K562 (cell line): Measurements from ENCODE around the gene IGF2R. TPM values are rescaled to one million over a fixed set of nuclear protein-coding genes. Genes with fewer than 3 reads are reported as not detected.

Experiments
- ATAC-seq: fragments of 200-7000 bp; cut with Tn5 transposase; 3 replicates; pipeline ENCODE4 v1.9.1; 2020; ENCODE audit warnings: moderate library complexity
- BruUV-seq: library from RNA; stranded (reverse); fragments of 400-500 nt; replicated peaks from 2 replicates; lab custom pipeline; 2021; lab: Mats Ljungman, UMichigan
- CTCF ChIA-PET: fragments of 300-600 bp; formaldehyde crosslinking; extraction: SDS; loops from one replicate; lab custom pipeline; 2021; ENCODE audit warnings: low intra/inter-chr PET ratio; lab: Yijun Ruan, JAX
- POLR2A ChIA-PET: fragments of 300-600, 350-650 bp; sonication (Branson Sonifier 250); formaldehyde crosslinking; extraction: SDS; loops from one replicate; lab custom pipeline; 2021; ENCODE audit warnings: antibody characterized with exemption, inconsistent platforms; lab: Yijun Ruan, JAX
- DNase-seq, 4 experiments: peaks; one replicate each; pipeline versions ENCODE4 v3.0.0 to v3.0.0-alpha.2; 2011 to 2018; ENCODE audit warnings: low spot score in 3 of 4, mixed read lengths in 3 of 4; ENCODE audit errors: extremely low read depth in 1 of 4
- FAIRE-seq: peaks from 2 replicates; lab custom pipeline; 2011; peaks lifted over from hg19 to GRCh38; lab: Jason Lieb, UNC
- H2AFZ ChIP-seq: 2 replicates; pipeline ENCODE4 v1.6.0; 2011; ENCODE audit warnings: low read depth, low read length, control low read depth, inconsistent platforms
- H3K27ac ChIP-seq: fragments of 200-600 bp; 3 replicates; pipeline ENCODE4 v1.8.0; 2011; ENCODE audit warnings: low read depth, mild to moderate bottlenecking, control low read depth, inconsistent platforms, low read length, moderate library complexity, mixed read lengths; ENCODE audit errors: extremely low read depth
- H3K27me3 ChIP-seq, 2 experiments: fragments of 300-600 bp in 1 of 2; 2 replicates in 1 of 2; 3 replicates in 1 of 2; pipeline versions ENCODE4 v1.6.0 to v1.8.0; 2011; ENCODE audit warnings: inconsistent platforms in 2 of 2, low read length in 2 of 2, mild to moderate bottlenecking in 1 of 2, mixed read lengths in 1 of 2, moderate library complexity in 1 of 2; ENCODE audit not compliant: control insufficient read depth in 2 of 2, insufficient read depth in 2 of 2
- H3K36me3 ChIP-seq: fragments of 300-600 bp; 3 replicates; pipeline ENCODE4 v1.8.0; 2011; ENCODE audit warnings: mild to moderate bottlenecking, low read length, inconsistent platforms; ENCODE audit not compliant: control insufficient read depth, insufficient read depth
- H3K4me1 ChIP-seq, 2 experiments: fragments of 200-600 bp in 1 of 2; replicated peaks in 1 of 2; 2 replicates in 1 of 2; 3 replicates in 1 of 2; pipeline versions ENCODE4 v1.5.1 to v1.8.0; 2011; ENCODE audit warnings: inconsistent platforms in 2 of 2, low read length in 2 of 2, mild to moderate bottlenecking in 1 of 2, mixed read lengths in 1 of 2, moderate library complexity in 1 of 2; ENCODE audit not compliant: control insufficient read depth in 2 of 2, insufficient read depth in 2 of 2
- H3K4me2 ChIP-seq: 2 replicates; pipeline ENCODE4 v1.6.1; 2011; ENCODE audit warnings: low read length, control low read depth, inconsistent platforms, mixed read lengths; ENCODE audit not compliant: insufficient read depth
- H3K4me3 ChIP-seq: fragments of 200-600 bp; sonication (generic), shearing (Covaris generic); 2 replicates; pipeline ENCODE4 v1.5.1; 2016; ENCODE audit warnings: control low read depth, inconsistent platforms
- H3K79me2 ChIP-seq: fragments of 200-600 bp; 3 replicates; pipeline ENCODE4 v1.8.0; 2011; ENCODE audit warnings: low read length, inconsistent platforms; ENCODE audit not compliant: control insufficient read depth, insufficient read depth
- H3K9ac ChIP-seq, 2 experiments: 2 replicates each; pipeline versions ENCODE4 v1.6.0 to v1.6.1; 2011; ENCODE audit warnings: low read depth in 2 of 2, low read length in 2 of 2, control low read depth in 1 of 2, inconsistent platforms in 1 of 2, mild to moderate bottlenecking in 1 of 2, mixed read lengths in 1 of 2; ENCODE audit not compliant: insufficient read depth in 1 of 2
- H3K9me1 ChIP-seq: one replicate; pipeline ENCODE4 v1.6.0; 2011; ENCODE audit warnings: inconsistent platforms, mild to moderate bottlenecking, low read length, moderate library complexity; ENCODE audit not compliant: control insufficient read depth, insufficient read depth
- H3K9me3 ChIP-seq: replicated peaks from 2 replicates; pipeline ENCODE4 v1.5.1; 2011; ENCODE audit warnings: low read depth, low read length, inconsistent platforms; ENCODE audit not compliant: control insufficient read depth, insufficient read depth
- H4K20me1 ChIP-seq: replicated peaks from 2 replicates; pipeline ENCODE4 v1.6.1; 2011; ENCODE audit warnings: low read length, inconsistent platforms, mixed read lengths; ENCODE audit not compliant: control insufficient read depth, insufficient read depth
- COPS2 ChIP-seq: fragments of 450-650 bp; conservative IDR thresholded peaks from 2 replicates; pipeline ENCODE4 v1.6.1; 2016; ENCODE audit warnings: mild to moderate bottlenecking, moderate library complexity
- HNRNPLL ChIP-seq: fragments of 200-400 bp; formaldehyde crosslinking; IDR thresholded peaks from 2 replicates; pipeline ENCODE4 v1.6.1; 2017; ENCODE audit warnings: low read length, low read depth, mild to moderate bottlenecking; ENCODE audit not compliant: poor library complexity, severe bottlenecking
- KAT2B ChIP-seq: IDR thresholded peaks from one replicate; pipeline ENCODE4 v1.6.1; 2012; ENCODE audit warnings: low read depth, mild to moderate bottlenecking, control low read depth, inconsistent platforms, low read length, moderate library complexity
- LARP7 ChIP-seq: fragments of 450-650 bp; IDR thresholded peaks from 2 replicates; pipeline ENCODE4 v1.6.1; 2016
- NBN ChIP-seq: fragments of 450-650 bp; IDR thresholded peaks from 2 replicates; pipeline ENCODE4 v1.6.1; 2016; ENCODE audit warnings: low read depth, mild to moderate bottlenecking
- NFE2 ChIP-seq: IDR thresholded peaks from 2 replicates; pipeline ENCODE4 v1.6.1; 2014; ENCODE audit warnings: antibody characterized with exemption, low read depth
- PCBP2 ChIP-seq: fragments of 200-400 bp; formaldehyde crosslinking; IDR thresholded peaks from 2 replicates; pipeline ENCODE4 v1.6.1; 2018; ENCODE audit warnings: low read length, low read depth, mild to moderate bottlenecking, moderate library complexity; ENCODE audit not compliant: poor library complexity, severe bottlenecking
- RNF2 ChIP-seq: sonication (generic); IDR thresholded peaks from 2 replicates; pipeline ENCODE4 v1.6.1; 2016
- SLC30A9 ChIP-seq: fragments of 250-450 bp; sonication (Bioruptor Pico); IDR thresholded peaks from 2 replicates; pipeline ENCODE4 v1.8.0; 2022; ENCODE audit warnings: mild to moderate bottlenecking, moderate library complexity
- SMC3 ChIP-seq: conservative IDR thresholded peaks from 2 replicates; pipeline ENCODE4 v1.6.1; 2011; ENCODE audit warnings: low read depth, low read length, improper control_type of control experiment; ENCODE audit not compliant: insufficient read depth
- ZC3H8 ChIP-seq: fragments of 450-650 bp; IDR thresholded peaks from 2 replicates; pipeline ENCODE4 v1.6.1; 2017
- ZNF165 ChIP-seq: fragments of 250-450 bp; sonication (Bioruptor Pico); IDR thresholded peaks from 2 replicates; pipeline ENCODE4 v1.4.0; 2020; ENCODE audit warnings: borderline replicate concordance
- ZNF280B ChIP-seq: fragments of 250-450 bp; sonication (Bioruptor Pico); IDR thresholded peaks from 2 replicates; pipeline ENCODE4 v1.5.1; 2021; ENCODE audit warnings: mild to moderate bottlenecking
- ZNF407 ChIP-seq: fragments of 450-650 bp; IDR thresholded peaks from 2 replicates; pipeline ENCODE4 v1.6.1; 2016; ENCODE audit warnings: low read depth
- ZNF764 ChIP-seq: fragments of 250-450 bp; sonication (Bioruptor Pico); IDR thresholded peaks from 2 replicates; pipeline ENCODE4 v1.4.0; 2020; ENCODE audit warnings: low read depth, mild to moderate bottlenecking, moderate library complexity
- WGBS: fragments of 100-300 bp; shearing (Covaris generic); methylation state at CpG from one replicate; pipeline ENCODE4 v1.1.6; 2016; ENCODE audit warnings: low coverage, mixed read lengths; ENCODE audit not compliant: insufficient coverage; ENCODE audit errors: missing lambda C conversion rate; 5-methylcytosine and 5-hydroxymethylcytosine counted together
- in situ Hi-C: fragments of 300-500 bp; cut with MboI; formaldehyde crosslinking; loops from 4 replicates; pipeline ENCODE4 v1.15.0; 2018; ENCODE audit warnings: inconsistent platforms, mixed read lengths
- intact Hi-C: fragments of 100-400 bp; cut with micrococcal nuclease; formaldehyde crosslinking; loops from 2 replicates; pipeline ENCODE4 v1.14.2; 2022
- polyA plus RNA-seq, 8 experiments: library from polyadenylated mRNA; depleted of rRNA in 4 of 8; stranded (reverse) in 5 of 8; unstranded in 3 of 8; fragments of >200 nt; fragmentation: Nextera tagmentation in 2 of 8; fragmentation: Illumina TruSeq in 1 of 8; extraction: Ambion mirVana in 2 of 8; extraction: Trizol in 1 of 8; gene quantifications; 2 replicates each; pipeline versions ENCODE4 v1.2.1 to v1.2.3, GENCODE V29; 2011 to 2014; ENCODE audit warnings: inconsistent platforms in 1 of 8, missing spikeins in 1 of 8
- total RNA-seq, 7 experiments: library from RNA; depleted of rRNA in 6 of 7; stranded (reverse); fragments of >200 nt in 6 of 7; fragmentation: Illumina TruSeq in 2 of 7; extraction: Trizol in 2 of 7; gene quantifications; 2 replicates each; pipeline versions ENCODE4 v1.2.1 to v1.2.3, GENCODE V29; 2011 to 2021; ENCODE audit warnings: low replicate concordance in 1 of 7

Gene IGF2R
- total and polyA plus RNA-seq, 9 of the 15 experiments (the other 6 are each of a cell fraction or from before 2014, with no cell fraction given), result 3.5 to 92.3 (median 34.5) TPM

GRCh38 chr6:159992366-159992765 is 23.5 kb downstream of the IGF2R start:
- peaks cover 43% of the 10 kb centered on the region for H3K36me3 ChIP-seq
- H4K20me1 ChIP-seq, result peaks cover 3% of the 10 kb centered on the region; the same call in 1 of the 2 replicates
- in situ Hi-C loops (no loop called here), intact Hi-C loops (no loop called here)
- peaks cover 100% of the 10 kb centered on the region for H3K79me2 ChIP-seq
- no peaks in the 10 kb centered on the region for H3K9me1 ChIP-seq
- POLR2A ChIA-PET, result interaction anchor here (6.5 kb wide), 1 partner anchor 14 kb away, joined by 72 read pairs; no protein-coding TSS in a partner anchor
- DNase-seq (no peak), FAIRE-seq (no peak), ATAC-seq (no peak)
- WGBS, result 100% methylated on average over 1 of the region's 1 CpG
- H3K27me3 ChIP-seq, result no peaks in the 10 kb centered on the region
- CTCF ChIA-PET, result no interaction called here
- no peak overlapping the region for H2AFZ ChIP-seq
- no peak overlapping the region for H3K27ac ChIP-seq
- BruUV-seq, result no TSS peak
- no peak overlapping the region for H3K4me3 ChIP-seq
- no peak overlapping the region for H3K4me2 ChIP-seq
- peaks cover 35 to 37% of the 10 kb centered on the region in 2 experiments for H3K4me1 ChIP-seq
- H3K9me3 ChIP-seq, result 0 out of 2 replicates have a peak, but pooled peaks cover 3% of the 10 kb centered on the region
- no peak overlapping the region for H3K9ac ChIP-seq
- no peak for TF ChIP-seq HNRNPLL
- no peak for TF ChIP-seq NBN
- no peak for TF ChIP-seq ZNF407
- TF ChIP-seq COPS2, result no peak
- TF ChIP-seq ZNF280B (CRISPR knock-in tag), result no peak
- TF ChIP-seq ZNF165 (CRISPR knock-in tag), result no peak
- TF ChIP-seq ZC3H8, result no peak
- no peak for TF ChIP-seq KAT2B
- TF ChIP-seq NFE2, result no peak
- TF ChIP-seq PCBP2, result no peak
- TF ChIP-seq ZNF764, result no peak
- TF ChIP-seq LARP7, result no peak
- no peak for TF ChIP-seq SLC30A9
- no peak for TF ChIP-seq RNF2
- TF ChIP-seq SMC3, result no peak
